GM18526 (cell line): ENCODE measurements around the gene CHST13.

Source experiments
- POLR2A ChIP-seq: IDR thresholded peaks from 3 replicates; pipeline ENCODE4 v1.6.1; 2011; ENCODE audit not compliant: insufficient read length; ENCODE audit errors: extremely low read depth

Gene CHST13

DNA sequence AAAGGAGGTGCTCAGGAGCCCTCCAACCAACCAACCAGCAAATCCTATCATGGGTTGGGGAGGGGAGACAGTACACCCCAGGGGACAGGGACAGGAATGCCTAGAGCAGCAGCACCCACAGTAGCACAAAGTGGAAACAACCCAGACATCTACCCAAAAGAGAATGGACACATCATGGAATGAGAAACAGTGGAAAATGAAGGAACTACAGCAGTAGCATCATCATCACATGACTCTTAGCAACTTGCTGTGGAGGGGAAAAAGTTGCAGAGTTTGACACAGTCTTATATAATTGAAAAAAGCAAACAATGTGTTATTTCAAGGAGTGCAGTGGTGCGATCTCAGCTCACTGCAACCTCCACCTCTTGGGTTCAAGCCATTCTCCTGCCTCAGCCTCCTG is 23.8 kb downstream of the CHST13 start:
- TF ChIP-seq POLR2A = no peak

DNA sequence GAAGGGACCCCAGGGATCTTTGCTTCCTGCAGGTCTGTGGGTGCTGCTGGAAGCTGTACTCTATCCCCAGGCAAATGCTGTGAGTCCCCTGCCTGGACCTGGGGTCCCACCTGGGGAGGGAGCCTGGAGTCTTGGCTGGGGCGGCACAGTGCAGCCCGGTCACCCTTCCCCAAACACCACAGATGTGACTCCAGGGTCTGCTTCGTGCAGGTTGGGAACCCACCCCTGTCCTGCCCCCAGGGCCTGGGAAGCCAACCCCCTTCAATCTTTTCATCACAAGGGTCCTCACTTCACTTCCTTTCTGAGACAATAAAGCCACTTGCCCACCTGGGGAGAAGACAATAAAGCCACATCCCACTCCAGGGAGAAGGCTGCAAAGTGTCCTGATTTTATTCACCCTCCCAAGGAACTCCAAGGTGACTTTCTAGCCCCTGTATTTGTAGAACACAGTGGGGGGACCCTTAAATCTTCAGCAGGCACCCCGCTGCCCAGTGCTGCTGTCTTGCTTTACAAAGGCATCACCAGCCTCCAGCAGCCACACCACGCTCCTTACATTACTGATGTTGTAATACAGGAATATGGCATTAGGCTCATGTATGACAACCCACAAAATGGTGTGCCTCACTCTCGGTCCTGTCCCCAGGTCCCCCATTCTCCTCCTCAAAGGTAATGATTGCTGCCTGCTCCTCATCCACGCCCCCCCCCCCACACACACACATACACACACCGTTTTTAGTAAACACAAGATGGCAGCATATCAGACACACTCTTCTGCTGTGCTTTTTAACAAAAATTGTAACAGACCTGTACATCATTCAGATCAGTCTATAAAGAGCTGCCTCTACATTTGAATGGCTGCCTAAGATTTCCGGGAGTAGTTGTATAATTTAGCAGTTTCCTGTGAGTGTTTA is 24.9 kb downstream of the CHST13 start:
- TF ChIP-seq POLR2A = no peak

GRCh38 chr3:126549861-126550487 is 26.0 kb downstream of the CHST13 start:
- TF ChIP-seq POLR2A = no peak

GRCh38 chr3:126550488-126551051 is 26.6 kb downstream of the CHST13 start:
- no peak for TF ChIP-seq POLR2A

- TF ChIP-seq POLR2A = no peak
Measured at GRCh38 chr3:126551121-126551838, 27.3 kb downstream of the CHST13 start.

GRCh38 chr3:126551839-126552687 is 28.1 kb downstream of the CHST13 start:
- no peak for TF ChIP-seq POLR2A

DNA sequence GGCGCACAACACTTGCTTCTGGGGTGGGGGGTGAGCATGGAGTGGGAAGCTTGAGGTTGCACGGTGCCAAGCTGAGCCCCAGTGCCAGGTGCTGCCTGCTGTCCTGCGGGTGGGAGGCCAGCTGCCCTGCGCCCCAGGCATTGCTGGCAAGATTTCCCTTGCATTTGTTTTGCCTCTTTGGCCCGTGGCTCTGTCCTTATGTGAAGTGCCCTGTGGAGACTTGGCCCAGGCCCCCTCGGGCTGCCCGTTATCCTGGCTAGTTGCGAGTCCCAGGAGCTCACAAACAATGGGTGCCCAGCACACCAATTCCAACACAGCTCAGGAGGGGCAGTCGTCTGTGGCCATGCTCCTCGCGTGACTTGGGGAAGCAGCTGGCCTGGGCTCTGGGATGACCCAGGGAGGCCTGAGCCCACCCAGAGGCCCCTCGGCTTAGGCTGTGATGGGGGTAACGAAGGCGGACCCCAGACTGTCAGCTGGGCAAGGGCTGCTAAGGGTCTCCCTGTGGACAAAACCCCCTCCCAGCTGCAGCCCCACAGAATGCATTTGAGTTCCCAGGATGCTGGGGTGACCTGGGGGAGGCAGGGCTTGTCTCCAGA is 28.8 kb downstream of the CHST13 start:
- TF ChIP-seq POLR2A = no peak

DNA sequence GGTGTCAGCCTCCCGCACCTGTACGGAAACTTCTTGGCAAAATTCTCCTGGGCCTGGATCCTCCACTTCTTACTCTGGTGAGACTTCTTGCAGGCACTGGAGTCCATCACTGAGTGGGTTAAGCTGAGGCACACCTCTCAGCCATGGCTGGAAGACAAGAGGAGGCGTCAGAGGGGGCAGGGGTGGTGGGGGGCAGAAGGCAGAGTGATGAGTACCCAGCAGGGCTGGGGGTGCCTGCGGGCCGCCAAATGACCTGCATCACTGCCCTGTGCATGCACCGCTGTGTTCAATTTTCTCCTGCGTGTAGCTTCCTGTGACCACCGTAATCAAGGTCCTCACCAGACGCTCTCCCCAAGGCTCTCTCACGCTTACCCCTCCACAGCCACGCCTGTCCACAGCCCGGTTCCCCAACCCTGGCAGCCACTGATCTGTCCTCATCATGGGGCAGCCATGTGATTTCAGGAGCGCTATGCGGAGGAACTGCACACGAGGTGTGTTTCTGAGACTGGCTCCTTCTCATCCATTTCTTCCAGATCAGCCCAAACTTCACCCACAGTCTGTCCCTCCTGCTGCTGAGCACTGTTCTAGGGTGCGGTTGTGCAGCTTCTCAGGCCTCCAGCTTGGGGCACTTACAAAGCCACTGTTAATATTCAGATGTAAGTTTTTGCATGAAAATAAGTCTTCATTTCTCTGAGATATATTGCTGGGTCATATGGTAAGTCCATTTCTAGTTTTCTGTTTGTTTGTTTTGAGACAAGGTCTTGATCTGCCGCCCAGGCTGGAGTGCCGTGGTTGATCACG is 29.5 kb downstream of the CHST13 start:
- TF ChIP-seq POLR2A = no peak

GRCh38 chr3:126554560-126555525 is 30.9 kb downstream of the CHST13 start:
- TF ChIP-seq POLR2A = no peak

DNA sequence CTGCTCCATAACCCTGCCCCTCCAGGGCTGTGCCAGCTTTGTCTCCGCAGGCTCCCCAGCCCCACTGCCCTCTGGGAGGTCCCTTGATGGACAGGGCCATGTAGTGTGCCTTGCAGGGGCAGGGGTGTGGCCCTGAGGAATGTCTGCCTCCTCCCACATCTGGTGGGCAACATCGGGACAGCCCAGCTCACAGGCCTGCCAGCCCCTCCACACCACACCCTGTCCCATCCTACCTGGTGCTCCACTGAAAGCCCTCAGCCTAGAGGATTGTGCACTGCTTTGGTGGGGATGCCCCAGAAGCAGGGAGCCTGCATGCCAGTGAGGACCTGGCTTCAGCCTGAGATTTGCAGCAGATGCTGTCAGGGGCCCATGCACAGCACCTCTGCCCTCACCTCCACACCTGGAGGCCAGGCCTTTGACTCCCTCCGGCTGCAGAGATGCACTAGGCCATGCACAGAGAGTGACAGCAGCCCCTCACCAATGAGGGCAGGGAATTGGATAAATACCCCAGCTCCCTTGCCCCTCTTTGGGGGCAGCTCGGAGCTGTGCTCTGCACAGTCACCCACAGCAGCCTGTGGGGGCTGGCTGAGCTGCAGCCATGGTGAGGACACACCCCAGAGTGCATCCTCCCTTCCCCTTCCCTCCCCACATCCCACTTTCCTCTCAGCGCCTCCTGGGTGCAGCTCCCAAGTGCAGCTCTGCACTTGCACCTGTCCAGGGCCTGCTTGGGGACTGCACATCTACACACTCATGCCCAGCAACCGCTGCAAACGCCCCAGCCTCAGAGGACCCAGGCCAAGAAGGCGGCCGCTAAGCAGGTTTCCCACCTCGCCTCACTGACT is 32.1 kb downstream of the CHST13 start:
- no peak for TF ChIP-seq POLR2A

DNA sequence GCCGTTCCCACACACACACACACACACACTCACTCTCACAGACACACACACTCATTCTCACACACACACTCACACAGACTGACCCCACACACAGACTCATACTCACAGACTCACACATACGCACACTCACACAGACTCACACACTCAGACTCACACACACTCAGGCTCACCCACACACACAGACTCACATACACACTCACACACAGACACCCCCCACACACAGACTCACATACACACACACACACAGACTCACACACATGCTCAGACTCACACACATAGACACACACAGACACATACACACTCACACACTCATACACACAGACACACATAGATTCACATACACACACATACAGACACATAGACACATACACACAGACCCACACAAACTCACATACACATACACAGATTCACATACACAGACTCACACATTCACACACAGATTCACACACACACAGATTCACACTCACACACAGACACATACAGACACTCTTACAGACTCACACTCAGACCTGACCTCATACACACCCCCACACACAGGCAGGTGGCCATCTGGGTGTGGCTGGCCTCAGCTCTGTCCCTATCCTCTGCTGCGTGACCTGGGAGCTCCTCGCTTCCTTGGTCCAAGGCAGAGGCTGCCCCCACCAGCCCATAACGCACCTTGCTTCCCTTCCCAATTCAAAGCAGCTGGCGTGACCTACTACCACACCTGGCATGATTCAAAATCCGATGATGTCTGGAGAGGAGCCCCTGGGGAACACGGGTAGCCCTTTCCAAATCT is 32.9 kb downstream of the CHST13 start:
- no peak for TF ChIP-seq POLR2A
